AG09309 (cell line): ENCODE results near the gene PIPOX.

ENCODE experiments used
- DNase-seq: peaks from one replicate; pipeline ENCODE4 v3.0.0-alpha.2; 2010; ENCODE audit warnings: low read depth
- H3K4me3 ChIP-seq: 2 replicates; pipeline ENCODE4 v1.5.1; 2011; ENCODE audit warnings: mild to moderate bottlenecking, low read depth, low read length, moderate library complexity; ENCODE audit not compliant: control insufficient read depth
- CTCF ChIP-seq: IDR thresholded peaks from 2 replicates; pipeline ENCODE4 v1.5.1; 2011; ENCODE audit warnings: mild to moderate bottlenecking, low read depth, low read length, inconsistent platforms; ENCODE audit not compliant: insufficient read depth, control insufficient read depth; ENCODE audit errors: missing control alignments

The PIPOX gene

GRCh38 chr17:29002811-29003210 lies 40.1 kb upstream of the PIPOX start:
- H3K4me3 ChIP-seq = no peak overlapping the region
- no peak for TF ChIP-seq CTCF
- no peak for DNase-seq

GRCh38 chr17:29003289-29003688 lies 39.7 kb upstream of the PIPOX start:
- no peak overlapping the region for H3K4me3 ChIP-seq
- DNase-seq = no peak
- no peak for TF ChIP-seq CTCF

GRCh38 chr17:29004081-29004692 lies 38.8 kb upstream of the PIPOX start:
- no peak for TF ChIP-seq CTCF
- no peak for DNase-seq
- H3K4me3 ChIP-seq = no peak overlapping the region

GRCh38 chr17:29005936-29006511 lies 36.9 kb upstream of the PIPOX start, which contains the start of gene SEZ6:
Gene SEZ6 (minus strand): TSS chr17:29006033. CDS start chr17:29005869, 164 bp downstream.
- no peak within 1 kb of the TSS for H3K4me3 ChIP-seq
- DNase-seq = no peak

GRCh38 chr17:29007456-29007855 lies 35.5 kb upstream of the PIPOX start:
- TF ChIP-seq CTCF = no peak
- DNase-seq = no peak
- H3K4me3 ChIP-seq = no peak overlapping the region

More at GRCh38 chr17:29005936-29006511, 36.9 kb upstream of the PIPOX start, which contains the start of gene SEZ6:
- TF ChIP-seq CTCF = no peak

GRCh38 chr17:29007860-29008455 lies 35.0 kb upstream of the PIPOX start:
- no peak overlapping the region for H3K4me3 ChIP-seq
- TF ChIP-seq CTCF = no peak
- DNase-seq = no peak
